NCI-H82 treated with DMSO at 0.1 percent for 48 hours (cell line): ENCODE data around the gene PDGFA.

ENCODE experiments used
- DNase-seq: peaks from one replicate; lab custom pipeline; 2025; ENCODE audit not compliant: unreplicated experiment; lab: John Stamatoyannopoulos, UW

Gene PDGFA

GRCh38 chr7:517774-518629 is 1.6 kb downstream of the PDGFA start:
- no peak for DNase-seq

GRCh38 chr7:516606-517456 is 2.8 kb downstream of the PDGFA start:
- no peak for DNase-seq

DNA sequence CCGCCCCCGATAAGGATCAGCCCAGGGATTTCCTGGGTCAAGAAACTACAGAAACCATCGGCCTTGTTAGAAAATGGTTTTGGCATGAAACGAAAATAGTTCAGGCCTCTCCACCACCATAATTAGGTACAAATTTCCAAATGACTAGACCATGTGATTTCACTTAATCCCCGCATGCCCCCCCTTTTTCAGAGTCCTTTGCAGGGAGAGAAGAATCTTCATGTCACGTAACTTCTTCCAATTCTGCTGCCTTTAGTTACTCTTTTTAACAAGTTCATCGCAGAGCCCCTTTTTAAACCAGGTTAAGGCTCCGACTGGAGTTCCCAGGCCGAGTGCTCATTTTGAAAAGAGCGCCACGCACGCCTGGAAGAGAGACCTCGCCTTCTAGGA is 3.4 kb downstream of the PDGFA start:
- no peak for DNase-seq

- no peak for DNase-seq
Measured at GRCh38 chr7:515628-516027, 4.0 kb downstream of the PDGFA start.

- no peak for DNase-seq
Measured at GRCh38 chr7:514651-515598, 4.7 kb downstream of the PDGFA start.

GRCh38 chr7:514242-514641 is 5.4 kb downstream of the PDGFA start:
- DNase-seq = no peak

DNA sequence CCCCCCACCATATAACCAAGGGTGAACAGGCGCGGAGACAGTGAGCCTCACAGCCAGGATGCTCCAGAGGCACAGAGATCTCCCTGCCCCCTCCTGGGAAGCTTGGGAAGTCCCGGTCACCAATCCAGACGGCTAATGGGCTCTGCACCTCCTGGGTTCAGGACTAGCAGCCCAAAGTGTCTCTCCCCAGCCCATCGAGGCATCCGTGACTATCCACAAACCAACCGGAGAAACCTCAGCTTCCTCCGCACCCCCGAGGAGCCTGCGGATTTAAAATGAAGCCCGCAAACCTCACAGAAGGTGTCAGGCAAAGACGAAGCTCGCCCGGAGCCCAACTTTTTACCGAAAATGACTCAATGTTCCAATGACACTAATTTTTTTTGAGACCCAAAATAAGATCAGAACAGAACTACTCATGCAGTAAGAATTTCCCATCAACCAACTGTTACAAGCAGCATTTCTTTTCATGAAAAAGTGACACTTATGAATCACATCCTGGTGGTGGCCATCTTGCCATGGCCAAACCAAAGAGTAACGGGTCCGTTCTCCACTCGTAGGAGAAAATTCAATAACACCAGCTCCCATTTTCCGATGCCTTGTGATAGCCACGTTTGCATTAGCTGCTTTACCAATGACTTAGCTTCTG is 6.0 kb downstream of the PDGFA start:
- no peak for DNase-seq

DNA sequence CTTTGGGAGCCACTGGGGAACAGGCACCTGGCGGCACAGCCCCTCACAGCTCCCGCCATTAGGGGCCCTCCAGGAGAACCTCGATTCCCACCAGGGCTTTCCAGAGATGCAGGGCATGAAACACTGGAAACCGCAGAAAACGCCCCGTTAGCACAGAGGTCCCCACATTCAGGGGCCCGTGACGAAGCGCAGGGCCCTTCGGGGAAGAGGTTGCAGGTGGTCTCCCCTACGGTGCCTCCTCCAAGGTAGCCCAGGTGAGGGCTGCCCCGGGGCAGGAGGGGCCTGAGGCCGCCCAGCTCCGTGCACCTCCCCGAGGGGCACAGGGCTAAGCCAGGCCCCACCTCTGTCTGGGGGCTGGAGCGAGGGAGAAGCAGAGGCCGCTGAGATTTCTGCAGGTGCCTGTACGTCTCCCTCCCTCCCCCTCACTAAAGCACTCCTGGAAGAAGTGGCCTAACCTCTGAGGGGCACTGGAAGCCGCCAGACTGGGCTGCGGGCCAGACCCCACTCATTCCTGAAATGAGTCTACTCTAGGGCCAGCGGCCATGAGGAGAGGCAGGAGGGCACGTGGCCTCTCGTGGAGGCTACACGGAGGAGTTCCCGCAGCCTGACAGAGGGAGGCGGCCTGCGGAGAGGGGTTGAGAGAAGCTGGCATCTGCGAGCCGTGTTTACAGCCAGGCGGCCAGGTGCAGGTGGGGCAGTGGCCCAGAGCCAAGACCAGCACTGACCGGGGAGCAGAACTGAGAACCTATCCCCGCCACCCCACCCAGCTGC is 6.9 kb downstream of the PDGFA start:
- DNase-seq = no peak

GRCh38 chr7:512146-512510 is 7.5 kb downstream of the PDGFA start:
- DNase-seq = no peak

GRCh38 chr7:511476-512145 is 8.0 kb downstream of the PDGFA start:
- no peak for DNase-seq

DNA sequence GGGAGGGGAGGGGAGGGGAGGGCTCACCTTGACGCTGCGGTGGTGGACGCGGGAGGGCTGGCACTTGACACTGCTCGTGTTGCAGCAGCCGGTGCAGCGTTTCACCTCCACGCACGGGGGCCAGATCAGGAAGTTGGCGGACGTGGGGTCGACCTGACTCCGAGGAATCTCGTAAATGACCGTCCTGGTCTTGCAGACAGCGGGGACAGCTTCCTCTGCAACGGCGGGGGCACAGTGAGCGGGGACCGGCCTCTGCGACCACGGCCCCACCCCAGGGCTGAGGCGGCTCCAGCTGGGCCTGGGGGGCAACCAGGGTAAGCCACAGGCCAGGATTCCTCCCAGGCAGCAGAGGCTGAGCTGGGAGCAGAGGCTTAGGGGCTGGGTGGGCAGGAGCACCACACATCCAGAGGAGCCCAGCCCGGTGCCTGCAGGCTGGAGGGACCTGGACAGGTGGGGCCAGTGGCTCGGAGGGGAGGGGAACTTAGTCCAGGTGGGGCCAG is 8.8 kb downstream of the PDGFA start:
- no peak for DNase-seq

DNA sequence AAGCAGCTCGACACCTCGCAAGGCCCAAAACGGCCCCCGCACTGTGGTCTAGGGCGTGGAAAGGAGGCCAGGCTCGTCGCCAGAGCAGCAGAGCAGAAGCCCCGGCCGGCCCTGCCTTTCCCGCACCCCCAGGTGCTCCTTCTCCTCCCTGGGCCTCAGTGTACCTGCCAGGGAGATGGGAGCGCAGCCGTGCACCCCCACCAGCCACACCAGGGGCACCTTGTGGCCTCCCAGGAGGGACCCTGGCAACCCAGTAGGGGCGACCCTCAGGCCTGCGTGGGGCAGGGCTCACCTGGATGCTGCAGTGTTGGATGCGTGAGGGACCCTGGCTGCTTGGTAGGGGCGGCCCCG is 9.5 kb downstream of the PDGFA start:
- DNase-seq = no peak

DNA sequence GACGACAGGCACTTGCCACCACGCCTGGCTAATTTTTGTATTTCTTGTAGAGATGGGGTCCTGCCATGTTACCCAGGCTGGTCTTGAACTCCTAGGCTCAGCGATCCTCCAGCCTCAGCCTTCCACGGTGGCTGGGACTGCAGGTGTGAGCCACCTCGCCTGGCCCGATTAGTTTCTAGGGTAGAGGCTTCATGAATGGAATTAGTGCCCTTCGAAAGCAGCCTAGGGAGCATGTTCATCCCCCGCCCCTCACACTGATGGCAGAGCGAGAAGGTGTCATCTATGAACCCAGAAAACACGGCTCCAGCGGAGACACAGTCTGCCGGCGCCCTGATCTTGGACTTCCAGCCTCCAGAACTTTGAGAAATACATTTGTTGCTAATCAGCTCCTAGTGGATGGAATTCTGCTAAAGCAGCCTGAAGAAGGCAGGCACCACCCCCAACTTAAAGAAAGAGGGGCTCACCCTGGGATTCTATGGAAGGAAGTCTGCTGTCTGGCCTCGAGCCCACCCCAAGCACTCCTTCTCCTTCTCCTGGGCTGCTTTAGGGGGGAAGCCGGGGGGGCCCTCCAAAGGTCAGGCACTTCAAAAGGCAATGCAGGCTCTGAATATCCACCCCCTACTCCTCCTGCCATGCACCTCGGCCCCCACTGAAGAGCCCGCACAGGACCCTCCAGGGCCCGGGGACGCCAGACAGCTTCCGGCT is 10.1 kb downstream of the PDGFA start:
- DNase-seq = no peak

DNA sequence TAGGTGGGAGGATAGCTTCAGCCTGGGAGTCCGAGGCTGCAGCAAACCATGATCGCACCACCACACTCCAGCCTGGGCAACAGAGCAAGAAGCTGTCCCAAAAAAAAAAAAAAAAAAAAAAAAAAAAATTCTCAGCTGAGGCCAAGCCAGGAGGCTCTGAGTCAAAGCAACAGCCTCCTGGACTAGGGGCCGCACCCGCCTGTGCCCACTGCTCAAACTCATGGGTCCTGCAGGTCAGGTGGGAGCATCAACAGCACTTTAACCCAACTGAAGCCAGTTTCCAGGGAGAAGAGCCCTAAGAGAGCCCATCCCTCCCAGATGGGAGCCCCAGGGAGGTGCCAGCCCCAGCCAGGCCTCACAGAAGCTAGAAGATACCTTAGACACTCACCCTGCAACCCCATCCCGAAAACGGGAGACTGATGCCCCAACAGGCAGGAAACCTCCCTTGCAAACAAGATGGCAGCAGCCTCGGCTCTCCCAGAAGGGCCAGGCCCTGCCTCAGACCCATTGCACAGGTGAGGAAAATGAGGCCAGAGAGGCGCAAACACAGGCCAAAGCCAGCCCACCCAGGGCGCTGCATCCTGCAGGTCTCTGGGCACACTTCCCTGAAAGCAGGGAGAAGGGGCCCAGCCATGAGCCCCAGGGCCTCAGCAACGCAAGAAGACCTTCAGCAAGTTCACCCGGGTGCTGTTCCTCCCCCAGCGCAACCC is 11.0 kb downstream of the PDGFA start:
- no peak for DNase-seq

DNA sequence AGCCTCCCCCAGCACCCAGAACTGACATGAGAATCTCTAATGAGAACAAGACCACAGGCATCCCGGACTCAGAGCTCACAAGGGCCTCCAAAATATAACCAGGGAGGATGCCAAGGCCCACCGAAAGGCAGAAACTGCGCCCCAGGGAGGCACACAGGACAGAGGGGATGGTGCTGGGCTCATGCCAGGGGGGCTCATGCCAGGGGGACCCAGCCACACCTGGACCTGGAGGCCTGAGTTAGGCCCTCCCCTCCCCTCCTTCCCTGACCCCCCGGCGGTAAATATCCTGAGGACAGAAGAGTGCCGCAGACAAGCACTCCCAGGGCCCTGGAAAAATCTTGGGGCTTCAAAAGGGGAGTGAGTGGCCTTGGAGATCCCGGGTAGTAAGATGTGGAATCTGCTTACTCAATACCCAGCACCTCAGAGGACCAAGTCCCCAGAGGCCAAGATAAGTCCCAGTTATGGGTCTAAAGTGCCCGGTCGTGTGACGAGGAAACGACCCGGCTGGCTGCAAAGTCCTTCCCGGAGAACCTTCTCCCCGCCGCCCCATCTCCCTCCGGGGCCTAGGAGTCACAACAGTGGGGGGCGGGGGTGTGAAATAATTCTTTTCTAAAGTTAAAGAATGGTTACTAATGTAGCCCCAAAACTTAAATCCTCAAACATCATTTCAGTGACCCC is 11.9 kb downstream of the PDGFA start:
- no peak for DNase-seq

DNA sequence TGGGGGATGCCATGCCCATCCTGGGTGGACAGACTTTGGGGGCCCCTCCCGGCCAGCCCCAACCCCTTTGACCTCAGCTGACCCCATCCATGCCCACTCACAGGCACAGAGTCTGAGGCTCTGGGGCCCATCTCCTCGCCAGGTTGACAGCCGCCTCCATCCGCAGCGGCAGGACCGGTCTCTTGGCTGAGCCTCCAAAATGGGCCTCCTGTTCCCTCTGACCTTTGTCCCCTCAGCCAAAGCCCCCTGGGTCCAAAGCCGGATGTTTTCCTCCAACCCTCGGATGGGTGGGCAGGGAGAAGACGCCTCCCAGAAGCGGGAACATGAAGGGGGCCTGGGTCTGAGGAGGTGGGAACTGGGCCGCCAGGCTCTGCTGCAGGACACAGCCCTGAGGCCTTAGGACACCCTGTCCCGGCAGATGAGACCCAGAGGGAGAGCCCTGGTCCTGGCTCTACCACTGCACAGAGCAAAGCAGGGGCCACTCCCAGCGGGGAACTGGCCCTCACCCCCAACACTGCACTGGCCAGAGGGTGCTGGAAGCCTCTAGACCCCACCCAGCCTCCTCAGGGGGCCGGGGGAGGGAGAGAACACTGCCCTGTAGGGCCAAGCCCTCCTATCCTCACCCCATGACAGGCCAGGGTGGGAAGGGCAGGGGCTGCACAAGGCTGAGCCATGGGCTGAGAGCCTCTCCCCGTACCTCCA is 12.6 kb downstream of the PDGFA start:
- no peak for DNase-seq

DNA sequence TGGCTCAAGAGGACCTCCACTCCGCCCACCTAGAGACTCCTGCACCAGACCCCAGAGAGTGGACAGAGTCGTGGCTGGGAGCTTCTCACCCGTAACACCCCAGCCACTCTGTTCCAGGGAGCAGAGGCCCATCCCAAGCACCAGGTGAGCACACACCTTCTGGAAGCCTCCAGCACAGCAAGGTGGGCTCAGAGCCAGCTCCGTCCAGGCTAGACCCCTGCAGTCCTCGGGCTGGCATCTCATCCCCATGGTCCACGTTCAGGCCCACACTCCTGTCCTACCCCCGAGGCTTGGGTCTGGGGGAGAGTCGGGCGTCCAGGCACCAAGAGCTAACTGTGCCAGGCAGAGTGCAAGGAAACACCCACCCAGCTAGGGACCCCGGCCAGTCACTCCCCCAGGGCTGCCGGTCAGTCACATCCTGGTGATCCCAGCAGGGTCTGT is 13.2 kb downstream of the PDGFA start:
- DNase-seq = no peak
